Heart right ventricle (tissue), 16 donors: ENCODE results near the gene STX16. TPM values are rescaled to one million over a fixed set of nuclear protein-coding genes. Genes with fewer than 3 reads are reported as not detected.

Source experiments
- ATAC-seq, 8 donors: fragments of 200-7000 bp; cut with Tn5 transposase; one replicate each; pipeline ENCODE4 v1.9.1; 2020; ENCODE audit warnings: mild to moderate bottlenecking in 8 of 8, moderate library complexity in 8 of 8, moderate number of reproducible peaks in 1 of 8
- DNase-seq, 2 donors: peaks; one replicate each; pipeline ENCODE4 v3.0.0-alpha.2; 2020
- H3K27ac ChIP-seq, 10 donors: fragments of 200-600 bp; sonication (generic) in 2 of 10; one replicate each; pipeline versions ENCODE4 v1.5.0 to v1.8.0; 2020 to 2022; ENCODE audit warnings: mild to moderate bottlenecking in 3 of 10
- H3K27me3 ChIP-seq, 7 donors: fragments of 200-600 bp; one replicate each; pipeline ENCODE4 v1.8.0; 2021 to 2022; ENCODE audit warnings: mild to moderate bottlenecking in 2 of 7
- H3K36me3 ChIP-seq, 9 donors: fragments of 200-600 bp; sonication (generic) in 1 of 9; one replicate each; pipeline versions ENCODE4 v1.5.0 to v1.8.0; 2020 to 2022; ENCODE audit warnings: mild to moderate bottlenecking in 2 of 9
- H3K4me1 ChIP-seq, 9 donors: fragments of 200-600 bp; sonication (generic) in 1 of 9; one replicate each; pipeline versions ENCODE4 v1.5.0 to v1.8.0; 2020 to 2022; ENCODE audit warnings: mild to moderate bottlenecking in 4 of 9
- H3K4me3 ChIP-seq, 10 donors: fragments of 200-600 bp; sonication (generic) in 2 of 10; one replicate each; pipeline versions ENCODE4 v1.5.0 to v1.8.0; 2020 to 2022; ENCODE audit warnings: mild to moderate bottlenecking in 7 of 10, moderate library complexity in 2 of 10
- H3K9me3 ChIP-seq, 11 donors: fragments of 200-600 bp in 10 of 11; sonication (generic) in 2 of 11; one replicate each; pipeline versions ENCODE4 v1.5.0 to v1.8.0; 2013 to 2022; ENCODE audit warnings: mild to moderate bottlenecking in 2 of 11, control low read depth in 1 of 11, moderate library complexity in 1 of 11
- WGBS, 2 donors: extraction: QIAGEN DNeasy Blood & Tissue Kit; methylation state at CpG; one replicate each; pipeline ENCODE4 v1.1.7; 2013; ENCODE audit warnings: inconsistent platforms in 1 of 2; 5-methylcytosine and 5-hydroxymethylcytosine counted together
- intact Hi-C, 10 donors: fragments of 100-400 bp; cut with DNase I; formaldehyde crosslinking; loops; one replicate each; pipeline versions ENCODE4 v1.11.1 to v1.14.2; 2022
- polyA plus RNA-seq, 2 donors: library from polyadenylated mRNA; stranded (reverse); fragments of 200-250 nt; gene quantifications; one replicate each; pipeline ENCODE4 v1.2.3, GENCODE V29; 2013
- total RNA-seq, 10 donors: library from RNA; stranded (reverse); fragmentation: NEBNext Ultra II Directional in 3 of 10; extraction: Animal tissue kit (Norgen Biotek cat#: 25700) in 3 of 10; gene quantifications; one replicate each; pipeline versions ENCODE4 v1.2.1 to v1.2.4, GENCODE V29; 2021 to 2023
- TF ChIP-seq, protein P1 (sequence below), 9 donors: fragments of 200-600 bp; sonication (generic) in 2 of 9; IDR thresholded peaks; one replicate each; pipeline versions ENCODE4 v1.5.0 to v1.8.0; 2021 to 2022; ENCODE audit warnings: antibody characterized with exemption in 9 of 9, mild to moderate bottlenecking in 5 of 9, moderate library complexity in 1 of 9
- donor health status: Arrhythmogenic right ventricular cardiomyopathy.
- donor health status: ischemic (EF 13 %, LVEDD 7.1; RV severe dilation, severe dysfunction).
- donor health status: healthy with polysubstance abuse.
- donor health status: DM: no; HTN: yes; CAD: no.
- donor health status: DM: no; HTN: no; CAD: no.
- donor health status: ischemic (EF 25% LVEDD 6.9; RV normal size, moderate dysfunction).
- donor health status: ischemic (EF 25% LVEDD 5.7; RV mildly dilated, moderate dysfunction).
- donor health status: healthy.
- donor health status: DM: yes; HTN: yes; CAD: no.
- donor health status: Ischemic cardiomyopathy.
- donor health status: ischemic (EF 35%, LVEDD 5.7; RV mildly dilated, moderate dysfunction).
- donor health status: nonischemic (EF 11% LVEDD 7.7; RV severe dilation, severe dysfunction).
- donor health status: DM: yes; HTN: yes; CAD: no.
- donor health status: PGD.
- donor health status: ischemic (EF 29% LVEDD 5.4; RV normal size, mild dysfunction).
- donor health status: nonischemic (EF 23%, LVEDD 6.1; RV moderate dilation, normal function).

STX16 gene
- total and polyA plus RNA-seq, 12 donors, result 17.1 to 57.6 (median 27.0) TPM

DNA sequence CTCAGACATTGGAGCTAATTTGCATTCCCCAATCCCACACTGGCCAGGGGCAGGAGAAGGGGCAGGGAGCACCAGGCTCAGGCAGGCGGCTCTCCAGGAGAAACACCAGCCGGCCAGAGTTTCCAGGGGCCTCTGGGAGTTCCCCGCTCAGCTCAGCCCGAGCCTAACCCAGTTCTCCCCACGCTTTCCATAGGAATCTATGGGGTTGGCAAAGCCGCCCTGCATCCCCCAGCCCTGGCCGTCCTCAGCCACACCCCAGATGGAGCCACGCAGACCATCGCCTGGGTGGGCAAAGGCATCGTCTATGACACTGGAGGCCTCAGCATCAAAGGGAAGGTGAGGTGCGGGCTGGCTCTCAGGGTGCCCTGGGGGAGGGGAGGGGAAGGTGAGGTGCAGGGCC is 49.7 kb downstream of the STX16 start:
- no peak overlapping the region for H3K4me3 ChIP-seq
- DNase-seq (no peak), ATAC-seq (no peak)
- peaks cover 0 to 5% (median 0%) of the 10 kb centered on the region in 9 donors for H3K4me1 ChIP-seq
- no peaks in the 10 kb centered on the region for H3K27me3 ChIP-seq
- H3K27ac ChIP-seq, result no peak overlapping the region
- TF ChIP-seq, protein P1, sequence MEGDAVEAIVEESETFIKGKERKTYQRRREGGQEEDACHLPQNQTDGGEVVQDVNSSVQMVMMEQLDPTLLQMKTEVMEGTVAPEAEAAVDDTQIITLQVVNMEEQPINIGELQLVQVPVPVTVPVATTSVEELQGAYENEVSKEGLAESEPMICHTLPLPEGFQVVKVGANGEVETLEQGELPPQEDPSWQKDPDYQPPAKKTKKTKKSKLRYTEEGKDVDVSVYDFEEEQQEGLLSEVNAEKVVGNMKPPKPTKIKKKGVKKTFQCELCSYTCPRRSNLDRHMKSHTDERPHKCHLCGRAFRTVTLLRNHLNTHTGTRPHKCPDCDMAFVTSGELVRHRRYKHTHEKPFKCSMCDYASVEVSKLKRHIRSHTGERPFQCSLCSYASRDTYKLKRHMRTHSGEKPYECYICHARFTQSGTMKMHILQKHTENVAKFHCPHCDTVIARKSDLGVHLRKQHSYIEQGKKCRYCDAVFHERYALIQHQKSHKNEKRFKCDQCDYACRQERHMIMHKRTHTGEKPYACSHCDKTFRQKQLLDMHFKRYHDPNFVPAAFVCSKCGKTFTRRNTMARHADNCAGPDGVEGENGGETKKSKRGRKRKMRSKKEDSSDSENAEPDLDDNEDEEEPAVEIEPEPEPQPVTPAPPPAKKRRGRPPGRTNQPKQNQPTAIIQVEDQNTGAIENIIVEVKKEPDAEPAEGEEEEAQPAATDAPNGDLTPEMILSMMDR (IDR thresholded peaks at IDR 0.05), result no peak
- 90 to 93% methylated on average over 11 of the region's 11 CpGs for WGBS, 2 donors
- no peaks in the 10 kb centered on the region for H3K9me3 ChIP-seq
- peaks cover 0 to 98% (median 45%) of the 10 kb centered on the region in 9 donors for H3K36me3 ChIP-seq
- intact Hi-C loops, result no loop called here

DNA sequence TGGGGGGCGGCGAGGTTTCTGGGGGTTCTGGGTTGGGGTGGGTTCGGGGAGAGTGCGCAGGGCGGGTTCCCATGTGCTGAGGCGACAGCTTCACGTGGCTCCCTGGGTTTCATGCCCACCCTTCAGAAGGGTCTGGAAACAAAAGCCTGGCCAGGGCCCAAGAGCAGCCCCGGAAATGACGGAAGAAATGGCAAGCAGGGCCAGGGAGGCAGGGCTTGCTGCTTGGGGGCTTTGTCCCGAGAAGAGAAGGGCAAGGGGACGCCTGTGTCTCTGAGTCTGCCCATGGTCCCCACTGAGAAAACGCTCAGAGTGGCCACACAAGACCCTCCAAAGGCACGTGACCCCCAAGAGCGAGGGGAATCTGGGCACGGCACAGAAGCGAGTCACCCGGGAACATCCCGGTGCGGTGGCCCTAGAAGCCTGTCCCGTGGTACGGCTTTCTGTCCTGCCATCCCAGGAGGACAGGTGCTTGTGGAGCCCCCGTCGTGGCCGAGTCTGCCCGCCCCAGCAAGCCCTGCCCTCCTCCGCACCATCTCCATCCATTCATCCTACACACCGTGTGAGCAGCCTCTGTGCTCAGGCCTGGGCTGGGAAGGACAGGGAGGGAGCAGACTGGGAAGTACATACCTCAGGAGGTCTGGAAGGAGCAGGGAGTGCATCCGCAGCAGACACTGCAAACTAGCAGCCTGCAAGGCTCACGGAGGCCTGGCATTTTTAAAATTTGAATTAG is 50.5 kb downstream of the STX16 start:
- Histone ChIP-seq H3K4me3 (no peak overlapping the region), H3K36me3 (peaks cover 0 to 98% (median 42%) of the 10 kb centered on the region in 9 donors), H3K27ac (no peak overlapping the region), H3K27me3 (no peaks in the 10 kb centered on the region), H3K4me1 (peaks cover 0 to 5% (median 0%) of the 10 kb centered on the region in 9 donors), H3K9me3 (no peaks in the 10 kb centered on the region)
- TF ChIP-seq, protein P1 (IDR thresholded peaks at IDR 0.05), result no peak
- ATAC-seq (no peak), DNase-seq (no peak)
- intact Hi-C loops, result no loop called here
- 93 to 94% methylated on average over 29 of the region's 29 CpGs for WGBS, 2 donors

DNA sequence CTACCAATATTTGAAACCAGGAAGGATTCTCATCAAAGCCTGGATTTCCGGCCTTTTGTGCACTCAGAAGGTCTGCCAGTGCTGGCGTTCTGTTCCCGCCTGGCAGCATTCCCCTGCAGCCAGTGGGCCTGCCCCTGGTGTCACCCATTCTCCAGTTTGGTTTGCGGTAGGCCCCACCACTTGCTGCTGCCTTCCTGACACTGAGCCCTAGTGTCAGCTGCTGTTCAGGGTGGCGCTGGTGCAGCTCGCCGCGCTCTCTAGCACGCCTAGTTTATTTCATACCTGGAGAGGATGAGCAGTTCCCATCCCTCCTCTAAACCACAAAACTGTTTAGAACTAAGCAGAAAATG is 51.1 kb downstream of the STX16 start:
- Histone ChIP-seq H3K9me3 (no peaks in the 10 kb centered on the region), H3K27ac (no peak overlapping the region), H3K36me3 (peaks cover 0 to 98% (median 36%) of the 10 kb centered on the region in 9 donors), H3K27me3 (no peaks in the 10 kb centered on the region), H3K4me1 (peaks cover 0 to 5% (median 0%) of the 10 kb centered on the region in 9 donors), H3K4me3 (no peak overlapping the region)
- TF ChIP-seq, protein P1 (IDR thresholded peaks at IDR 0.05), result no peak
- intact Hi-C loops, result no loop called here
- DNase-seq (no peak), ATAC-seq (no peak)
- 90 to 97% methylated on average over 9 of the region's 9 CpGs for WGBS, 2 donors

DNA sequence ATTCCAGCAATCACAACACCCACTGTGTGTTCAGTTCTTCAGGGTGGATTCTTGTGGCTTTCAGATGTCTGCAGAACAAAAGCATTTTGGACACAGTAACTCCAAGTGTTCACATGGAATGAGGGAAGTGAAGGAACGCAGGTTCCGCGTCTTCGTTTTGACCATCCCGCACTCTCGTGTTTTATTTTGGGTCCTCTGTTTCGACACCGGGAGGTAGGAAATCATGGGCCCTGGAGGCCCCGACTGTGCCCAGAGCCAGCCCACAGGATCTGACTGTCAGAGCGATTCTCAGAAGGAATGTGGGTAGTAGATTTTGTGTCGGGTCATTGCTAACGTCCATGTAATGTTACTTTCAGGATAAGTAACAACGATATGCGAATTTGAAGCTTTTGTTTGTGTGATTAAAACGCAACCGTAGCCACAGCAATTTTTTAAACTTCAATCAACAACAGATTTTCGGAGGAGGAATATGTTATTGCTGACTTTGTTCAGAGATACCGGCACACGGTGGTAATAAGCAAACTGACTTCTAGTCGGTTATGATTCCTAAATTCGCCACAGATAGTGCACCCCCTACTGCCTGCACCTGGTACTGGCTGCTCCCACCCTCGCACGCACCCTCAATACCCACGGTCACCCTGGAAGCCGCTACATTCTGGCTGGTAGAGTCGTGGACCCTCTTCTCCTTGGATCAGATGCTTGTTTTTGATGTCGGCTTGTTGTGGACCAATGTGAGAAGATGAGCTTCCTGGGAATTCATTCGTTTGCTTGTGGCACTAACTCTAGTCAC is 52.0 kb downstream of the STX16 start:
- H3K4me3 ChIP-seq, result no peak overlapping the region
- no peaks in the 10 kb centered on the region for H3K9me3 ChIP-seq
- 91 to 96% methylated on average over 28 of the region's 28 CpGs for WGBS, 2 donors
- peaks cover 0 to 5% (median 0%) of the 10 kb centered on the region in 9 donors for H3K4me1 ChIP-seq
- H3K36me3 ChIP-seq, result peaks cover 0 to 96% (median 35%) of the 10 kb centered on the region in 9 donors
- DNase-seq, result no peak
- no peaks in the 10 kb centered on the region for H3K27me3 ChIP-seq
- ATAC-seq, result no peak
- intact Hi-C loops, result no loop called here
- TF ChIP-seq, protein P1 (IDR thresholded peaks at IDR 0.05), result peak in 2 of 9 donors; percentile 14 to 29
- H3K27ac ChIP-seq, result no peak overlapping the region
